T-helper 9 cell (primary cell): Measurements from ENCODE around the gene SMARCA2.

Experiments
- DNase-seq: peaks from one replicate; pipeline ENCODE4 v3.0.0-alpha.2; 2020

SMARCA2 gene

DNA sequence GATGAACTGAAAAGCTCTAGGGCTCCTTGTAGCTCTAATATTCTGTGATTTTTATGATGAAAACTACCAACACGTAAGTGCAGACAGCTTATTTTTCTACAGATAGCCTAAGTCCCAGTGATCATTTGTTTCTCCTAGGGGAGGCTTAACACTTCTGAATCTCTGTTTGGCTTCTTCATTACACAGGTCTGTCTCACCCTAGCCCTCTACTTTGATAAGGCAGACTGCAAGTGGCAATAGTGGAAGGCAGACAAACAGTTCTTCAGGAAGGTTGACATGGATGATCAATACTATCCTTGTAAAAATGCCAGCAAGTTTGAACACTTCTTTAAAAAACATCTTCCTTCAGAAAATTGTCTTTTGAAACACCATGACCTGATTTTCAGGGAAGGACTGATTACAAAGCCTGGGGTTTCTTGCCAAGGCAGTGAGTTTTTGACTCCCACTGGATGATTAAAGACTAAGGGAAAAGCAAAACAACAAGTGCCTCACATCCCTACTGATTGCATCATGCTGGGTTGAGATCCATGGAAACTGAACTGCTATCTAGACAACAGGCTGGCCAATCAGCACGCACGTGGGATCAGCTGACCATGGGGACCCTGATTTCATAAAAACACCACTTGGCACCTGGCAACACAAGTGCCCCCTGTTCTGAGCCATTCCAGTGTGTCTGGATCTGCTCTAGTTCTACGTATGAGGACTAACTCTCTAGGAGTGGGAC, 212.2 kb downstream of the SMARCA2 start:
- DNase-seq = no peak

DNA sequence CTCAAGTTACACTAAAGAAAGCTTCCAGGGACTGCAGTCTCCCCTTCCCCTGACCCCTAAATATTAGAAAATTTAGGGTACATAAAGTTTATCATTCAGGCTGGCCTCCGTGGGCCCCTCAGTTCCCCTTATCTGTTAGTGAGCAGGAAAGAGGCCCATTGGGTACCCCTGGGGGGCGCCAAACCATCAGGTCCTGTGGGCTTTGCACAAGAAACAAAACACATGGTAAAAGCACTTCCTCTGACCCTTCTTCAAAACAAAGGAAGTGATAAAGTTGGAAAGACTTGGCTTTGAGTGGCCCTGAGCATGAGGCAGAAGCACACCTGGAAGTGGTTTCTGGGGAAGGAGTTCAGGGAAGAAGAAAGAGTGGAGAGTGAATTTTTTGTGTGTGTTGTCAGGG, 213.0 kb downstream of the SMARCA2 start:
- DNase-seq = no peak

DNA sequence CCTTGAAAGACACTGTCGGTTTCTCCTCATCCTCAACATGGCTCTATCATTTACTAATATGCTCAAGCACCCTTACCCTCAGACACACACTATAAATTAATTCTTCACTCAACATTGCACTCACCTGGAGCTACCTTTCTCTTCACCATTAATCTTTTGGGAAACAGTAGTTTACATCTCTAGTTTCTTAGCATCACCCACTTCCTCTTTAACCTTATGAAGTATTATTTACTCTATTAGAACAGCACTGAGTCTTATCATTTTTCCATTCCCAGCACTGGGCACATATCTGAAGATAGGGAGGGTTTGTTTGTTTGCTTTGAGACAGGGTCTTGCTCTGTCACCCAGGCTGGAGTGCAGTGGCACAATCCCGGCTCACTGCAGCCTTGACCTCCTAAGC, 213.5 kb downstream of the SMARCA2 start:
- DNase-seq = no peak

DNA sequence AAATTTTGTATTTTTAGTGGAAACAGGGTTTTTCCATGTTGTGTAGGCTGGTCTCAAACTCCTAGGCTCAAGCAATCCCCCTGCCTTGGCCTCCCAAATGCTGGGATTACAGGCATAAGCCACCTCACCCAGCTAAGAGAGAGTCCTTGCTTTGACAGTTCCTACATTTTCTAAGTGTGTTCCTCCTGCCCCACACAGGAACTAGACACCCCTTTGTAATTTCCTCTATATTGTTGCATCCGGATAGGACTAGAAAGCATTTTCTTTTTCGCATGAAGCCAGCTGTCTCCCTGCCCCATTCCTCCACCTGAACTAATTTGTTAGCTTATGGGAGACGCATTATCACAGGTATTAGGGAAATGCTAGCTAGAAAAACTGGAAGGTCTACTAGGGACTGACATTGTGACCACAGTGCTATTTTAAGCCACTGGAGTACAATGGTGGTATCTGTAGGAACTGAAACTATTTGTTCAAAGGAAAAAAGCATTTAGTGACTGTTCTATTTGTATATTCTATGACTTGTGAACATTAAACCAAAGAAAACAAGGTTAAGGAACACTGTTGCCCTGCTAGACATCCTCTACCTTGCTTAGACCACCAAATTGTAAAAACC, 214.1 kb downstream of the SMARCA2 start:
- no peak for DNase-seq

DNA sequence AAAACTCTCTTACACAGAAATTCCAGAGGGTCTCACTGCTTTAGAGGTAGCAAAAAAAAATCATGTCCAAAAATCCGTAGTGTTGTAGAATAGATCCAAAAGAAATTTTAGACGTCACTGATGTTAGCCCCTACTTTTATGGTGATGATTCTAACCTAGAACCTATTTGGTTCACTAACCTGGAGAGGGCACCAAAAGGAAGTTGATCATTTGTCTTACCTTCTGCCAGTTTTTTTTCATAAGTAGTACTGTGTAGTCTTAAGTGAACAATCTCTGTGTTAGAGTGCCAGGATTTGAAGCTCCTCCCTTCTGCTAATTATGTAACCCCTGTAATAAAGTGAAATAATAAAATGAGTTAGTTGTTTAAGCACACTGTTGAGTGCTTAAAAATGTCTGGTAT, 215.2 kb downstream of the SMARCA2 start:
- DNase-seq = no peak

DNA sequence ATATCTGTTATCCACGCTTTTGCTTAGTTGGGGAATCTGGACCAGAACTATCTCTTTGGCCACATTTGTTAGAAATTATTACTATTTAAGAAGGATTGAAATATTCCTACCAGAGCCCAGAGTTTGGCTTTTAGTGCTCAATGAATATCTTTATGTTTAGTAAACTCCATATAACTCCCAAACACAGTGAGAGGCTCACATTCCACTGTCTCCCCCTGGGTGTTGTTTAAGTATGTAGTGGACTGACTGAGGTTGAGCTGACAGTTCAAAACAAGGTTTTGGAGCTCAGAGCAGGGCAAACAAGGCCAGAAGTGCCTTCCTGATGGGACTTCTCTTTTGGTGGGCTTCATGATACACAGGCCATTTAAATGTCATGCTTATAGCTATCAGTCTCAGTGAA, 216.0 kb downstream of the SMARCA2 start:
- no peak for DNase-seq

DNA sequence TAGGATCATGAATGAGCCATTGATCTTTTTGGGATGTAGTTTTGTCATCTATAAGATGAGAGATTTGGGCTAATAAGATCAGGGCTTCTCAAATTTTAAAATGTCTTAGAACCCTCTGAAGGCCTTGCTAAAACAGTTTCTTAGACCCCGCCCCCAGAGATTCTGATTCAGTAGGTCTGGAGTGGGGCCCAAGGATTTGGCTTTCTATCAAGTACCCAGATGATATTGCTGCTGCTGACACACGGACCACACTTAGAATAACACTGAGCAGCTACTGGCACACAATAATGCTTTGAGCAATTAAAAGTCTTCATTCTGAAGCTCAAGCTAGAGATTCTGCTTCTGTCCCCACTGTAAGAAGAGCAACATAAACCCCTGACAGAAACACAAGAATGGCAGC, 216.7 kb downstream of the SMARCA2 start:
- no peak for DNase-seq

DNA sequence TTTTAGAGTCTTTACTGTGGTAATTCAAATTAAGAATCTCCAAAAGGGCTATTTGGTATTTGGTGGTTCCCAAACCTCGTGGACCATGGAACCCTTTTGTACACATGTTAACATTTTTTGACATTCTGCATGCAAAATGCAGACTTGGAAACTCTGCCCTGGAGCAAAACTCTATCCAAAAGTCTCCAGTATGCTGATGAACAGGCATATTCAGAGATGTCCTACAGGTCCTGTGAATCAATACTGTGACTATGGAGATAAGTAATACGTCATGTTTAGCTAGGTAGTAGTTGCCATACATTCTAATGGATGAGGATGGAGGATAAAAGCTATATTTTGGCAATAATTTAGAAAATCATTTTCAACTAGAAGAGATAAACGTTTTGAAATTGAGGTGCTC, 218.1 kb downstream of the SMARCA2 start:
- DNase-seq = no peak

DNA sequence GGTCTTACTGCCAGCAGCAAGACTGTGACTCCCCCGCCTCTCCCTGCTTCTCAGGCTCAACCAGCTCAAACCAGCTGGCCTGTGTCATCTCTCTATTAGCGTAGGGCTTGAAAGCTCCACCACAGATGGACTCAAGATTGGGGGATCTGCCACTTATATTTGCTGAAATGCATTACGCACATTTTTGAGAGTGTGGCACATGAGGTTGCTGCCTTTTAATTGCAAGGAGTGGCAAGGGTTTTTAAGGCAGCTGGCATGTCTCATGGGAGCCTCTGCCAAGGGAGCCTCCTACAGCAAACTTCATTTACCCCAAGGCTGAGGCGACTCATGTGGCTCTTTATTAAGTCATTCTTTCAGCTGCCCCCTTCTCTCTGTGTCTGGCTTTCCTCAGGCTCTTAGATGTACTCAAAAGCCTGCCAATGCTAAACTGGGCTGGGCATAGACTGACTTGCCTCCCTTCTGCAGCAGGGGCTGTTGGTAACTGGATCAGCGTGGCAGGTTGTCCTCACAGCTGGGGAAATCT, 219.3 kb downstream of the SMARCA2 start:
- DNase-seq = no peak

DNA sequence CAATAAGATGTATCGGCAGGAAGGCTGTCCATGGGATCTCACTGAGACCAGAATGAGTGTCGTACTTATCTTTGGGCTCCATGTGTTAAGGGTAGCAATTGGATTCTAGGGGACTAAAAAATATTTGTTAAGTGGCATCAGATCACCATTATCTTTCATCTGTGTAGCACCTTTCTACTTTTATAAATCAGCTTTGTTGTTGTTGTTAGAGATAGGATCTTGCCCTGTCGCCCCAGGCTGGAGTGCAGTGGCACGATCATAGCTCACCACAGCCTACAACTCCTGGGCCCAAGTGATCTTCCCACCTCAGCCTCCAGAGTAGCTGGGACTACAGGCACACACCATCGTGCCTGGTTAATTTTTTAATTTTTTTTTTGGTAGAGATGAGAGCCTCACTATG, 220.5 kb downstream of the SMARCA2 start:
- no peak for DNase-seq

DNA sequence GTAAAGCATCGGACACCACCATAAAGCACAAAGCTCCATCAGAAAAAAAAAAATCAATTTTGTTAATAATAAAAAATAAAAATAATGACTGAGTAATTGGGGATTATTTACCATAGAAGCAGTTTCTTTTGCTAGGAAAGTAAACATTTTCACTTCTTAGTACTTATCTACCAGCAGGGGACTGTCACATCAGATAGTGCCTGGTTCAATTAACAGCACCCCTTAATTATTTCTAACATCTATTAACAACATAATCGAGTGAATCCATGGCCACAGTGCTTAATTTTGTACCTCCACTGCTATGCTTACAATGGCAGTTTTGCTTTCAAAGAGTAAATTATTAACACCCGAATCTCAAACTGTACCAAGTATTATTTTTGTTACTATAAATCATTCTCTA, 221.7 kb downstream of the SMARCA2 start:
- DNase-seq = no peak

DNA sequence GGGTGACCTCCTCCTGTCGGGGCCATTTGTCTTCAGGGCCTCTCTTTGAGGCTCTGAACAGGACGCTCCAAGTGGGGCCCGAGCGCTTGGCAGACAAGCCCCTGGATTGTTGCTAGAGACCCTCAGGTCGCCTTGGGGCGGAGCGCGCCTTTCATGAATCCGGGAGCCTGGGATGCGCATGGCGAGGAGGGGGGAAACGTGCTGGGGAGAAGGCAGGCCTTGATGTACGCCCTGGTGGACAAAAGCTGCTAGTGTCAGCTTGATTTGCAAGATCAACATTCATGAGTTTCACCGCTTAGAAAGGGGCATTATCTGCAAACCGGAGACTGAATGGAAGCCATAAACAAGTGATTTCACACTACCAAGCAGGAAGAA, 226.3 kb downstream of the SMARCA2 start:
- DNase-seq = no peak

DNA sequence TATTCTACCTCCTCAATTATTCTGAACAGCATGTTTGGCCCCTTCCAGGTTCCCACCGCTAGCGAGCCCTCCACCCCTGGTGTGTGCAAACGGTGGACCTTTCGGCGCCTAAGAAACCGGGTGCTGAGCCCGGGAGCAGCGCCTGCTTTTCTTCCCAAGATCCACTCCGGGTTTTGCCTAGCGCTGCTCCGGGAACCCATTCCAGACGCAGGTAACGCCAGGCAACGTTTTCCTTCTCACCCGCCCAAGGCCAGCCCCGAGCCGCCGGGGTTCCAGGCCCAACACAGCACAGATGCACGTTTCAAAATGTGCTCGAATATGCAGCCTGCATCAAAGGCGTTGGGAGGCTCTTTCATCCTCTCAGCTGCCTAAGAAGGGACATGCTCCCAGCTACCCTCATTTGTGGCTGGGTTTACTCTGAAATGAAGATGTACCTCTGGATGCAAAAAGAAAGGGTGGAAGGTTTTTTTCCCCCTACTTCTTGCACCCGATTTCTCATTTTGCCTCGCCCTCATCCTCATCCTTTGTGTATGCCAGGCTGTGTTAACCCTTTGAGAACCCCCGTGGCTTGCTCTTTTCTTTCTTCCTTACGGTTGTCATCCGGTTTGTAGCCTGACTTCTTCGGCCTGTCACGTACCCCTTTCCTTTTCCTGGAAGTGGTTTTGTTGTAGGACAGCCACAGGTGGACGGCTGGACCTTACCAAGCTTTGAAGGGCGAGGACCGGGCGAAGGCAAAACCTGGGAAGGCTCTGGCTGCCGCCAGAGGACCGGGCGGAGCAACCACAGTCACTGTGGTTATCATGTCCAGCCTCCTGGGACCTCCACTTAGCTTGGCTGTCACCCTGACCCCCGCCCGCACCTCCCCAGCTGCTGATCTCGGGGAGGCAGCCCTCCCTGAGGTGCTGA, 226.9 kb downstream of the SMARCA2 start:
- peak; percentile 29 for DNase-seq

DNA sequence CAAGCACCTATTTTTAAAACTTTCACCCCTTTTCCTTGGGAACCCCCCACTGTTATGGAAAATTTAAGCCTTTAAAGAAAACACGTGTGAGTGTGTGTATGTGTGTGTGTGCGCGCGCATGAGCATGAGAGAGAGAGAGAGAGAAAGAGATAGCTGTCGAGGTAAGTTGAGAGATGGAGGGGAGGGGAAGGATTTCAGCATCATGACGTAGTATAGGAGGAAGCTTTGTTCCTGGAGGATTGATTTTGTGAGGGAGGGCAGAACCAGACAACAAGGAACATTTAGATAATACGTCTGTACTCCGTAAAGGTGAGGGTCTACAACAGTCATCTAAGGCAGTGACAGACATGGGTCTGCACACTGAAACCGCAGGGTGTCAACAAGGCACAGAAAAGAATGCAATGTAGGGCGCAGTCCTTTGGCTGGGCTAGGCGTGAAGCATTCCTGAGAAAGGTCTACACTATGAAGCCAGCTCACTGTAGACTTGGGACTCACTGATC, 227.7 kb downstream of the SMARCA2 start:
- DNase-seq = no peak
